HEK293 (cell line): ENCODE measurements around the gene PRSS8.
"Not testable (repeated sequence)": the region's sequence is repeated elsewhere in the genome, so short reads cannot be mapped to it uniquely, and the experiment has no call there.

ENCODE experiments used
- CTCF ChIA-PET: fragments of 350-600 bp; formaldehyde crosslinking; extraction: SDS; loops from one replicate; lab custom pipeline; 2021; ENCODE audit warnings: antibody characterized with exemption; lab: Yijun Ruan, JAX
- POLR2A ChIA-PET: fragments of 300-600 bp; formaldehyde crosslinking; extraction: SDS; loops from one replicate; lab custom pipeline; 2020; ENCODE audit warnings: antibody characterized with exemption, inconsistent platforms; lab: Yijun Ruan, JAX
- H3K27ac ChIP-seq: fragments of 200-500 bp; sonication (Bioruptor generic); 2 replicates; pipeline ENCODE4 v1.5.1; 2014; ENCODE audit warnings: low read depth, low read length, control low read depth, inconsistent platforms; ENCODE audit errors: extremely low read depth
- H3K36me3 ChIP-seq, 2 experiments: fragments of 200-500 bp in 1 of 2; sonication (Bioruptor generic) in 1 of 2; 1 replicate in 1 of 2; 2 replicates in 1 of 2; pipeline ENCODE4 v1.5.1; 2014 to 2017; ENCODE audit warnings: inconsistent platforms in 2 of 2, low read length in 2 of 2; ENCODE audit not compliant: control insufficient read depth in 2 of 2, insufficient read depth in 1 of 2
- H3K4me1 ChIP-seq: fragments of 200-500 bp; sonication (Bioruptor generic); 2 replicates; pipeline ENCODE4 v1.5.1; 2014; ENCODE audit warnings: mild to moderate bottlenecking, low read length, inconsistent platforms; ENCODE audit not compliant: control insufficient read depth, insufficient read depth
- H3K4me3 ChIP-seq: 2 replicates; pipeline ENCODE4 v1.5.1; 2011; ENCODE audit warnings: low read depth, mild to moderate bottlenecking, control low read depth, low read length, moderate library complexity
- H3K9me3 ChIP-seq: fragments of 200-500 bp; sonication (Bioruptor generic); 2 replicates; pipeline ENCODE4 v1.5.1; 2014; ENCODE audit warnings: low read depth, low read length, inconsistent platforms; ENCODE audit not compliant: control insufficient read depth, insufficient read depth
- GLI4 ChIP-seq: fragments of 450-650 bp; formaldehyde crosslinking; IDR thresholded peaks from 2 replicates; pipeline ENCODE4 v1.5.1; 2016; ENCODE audit warnings: missing biosample characterization, missing genetic modification characterization
- HOXD13 ChIP-seq: sonication (generic); formaldehyde crosslinking; IDR thresholded peaks from 2 replicates; pipeline ENCODE4 v1.8.0; 2022; ENCODE audit warnings: missing genetic modification reagents, borderline replicate concordance
- OSR2 ChIP-seq: fragments of 450-650 bp; formaldehyde crosslinking; IDR thresholded peaks from 2 replicates; pipeline ENCODE4 v1.5.1; 2016; ENCODE audit warnings: missing biosample characterization, missing genetic modification characterization
- ZNF121 ChIP-seq: fragments of 450-650 bp; formaldehyde crosslinking; IDR thresholded peaks from 2 replicates; pipeline ENCODE4 v1.5.1; 2016; ENCODE audit warnings: missing biosample characterization, missing genetic modification characterization
- ZNF132 ChIP-seq: fragments of 450-650 bp; formaldehyde crosslinking; IDR thresholded peaks from 2 replicates; pipeline ENCODE4 v1.5.1; 2017; ENCODE audit warnings: missing biosample characterization, missing genetic modification characterization, borderline replicate concordance
- ZNF140 ChIP-seq: fragments of 450-650 bp; formaldehyde crosslinking; IDR thresholded peaks from 2 replicates; pipeline ENCODE4 v1.5.1; 2016; ENCODE audit warnings: missing biosample characterization, missing genetic modification characterization
- ZNF157 ChIP-seq: fragments of 450-650 bp; formaldehyde crosslinking; IDR thresholded peaks from 2 replicates; pipeline ENCODE4 v1.5.1; 2016; ENCODE audit warnings: missing biosample characterization, missing genetic modification characterization
- ZNF221 ChIP-seq: fragments of 450-650 bp; formaldehyde crosslinking; IDR thresholded peaks from 2 replicates; pipeline ENCODE4 v1.5.1; 2017; ENCODE audit warnings: missing biosample characterization, missing genetic modification characterization, borderline replicate concordance
- ZNF280C ChIP-seq: fragments of 450-650 bp; formaldehyde crosslinking; IDR thresholded peaks from 2 replicates; pipeline ENCODE4 v1.5.1; 2016; ENCODE audit warnings: missing biosample characterization, missing genetic modification characterization
- ZNF280D ChIP-seq: fragments of 450-650 bp; formaldehyde crosslinking; IDR thresholded peaks from 2 replicates; pipeline ENCODE4 v1.5.1; 2016; ENCODE audit warnings: missing biosample characterization, missing genetic modification characterization
- ZNF513 ChIP-seq: fragments of 450-650 bp; IDR thresholded peaks from 2 replicates; pipeline ENCODE4 v1.5.1; 2018; ENCODE audit warnings: missing biosample characterization, missing genetic modification characterization
- ZNF596 ChIP-seq: fragments of 450-650 bp; IDR thresholded peaks from 2 replicates; pipeline ENCODE4 v1.5.0; 2018; ENCODE audit warnings: missing biosample characterization, mild to moderate bottlenecking, missing genetic modification characterization, moderate library complexity
- ZNF692 ChIP-seq: fragments of 450-650 bp; formaldehyde crosslinking; IDR thresholded peaks from 2 replicates; pipeline ENCODE4 v1.5.1; 2016; ENCODE audit warnings: missing biosample characterization, missing genetic modification characterization
- ZNF830 ChIP-seq: fragments of 450-650 bp; IDR thresholded peaks from 2 replicates; pipeline ENCODE4 v1.5.0; 2018; ENCODE audit warnings: missing biosample characterization, missing genetic modification characterization, low read depth, mild to moderate bottlenecking, moderate library complexity
- TF ChIP-seq, protein P1 (sequence below): sonication (generic); formaldehyde crosslinking; IDR thresholded peaks from 2 replicates; pipeline ENCODE4 v1.8.1; 2022; ENCODE audit warnings: mild to moderate bottlenecking, moderate library complexity, missing genetic modification reagents
- TF ChIP-seq, protein P2 (sequence below): fragments of 450-650 bp; formaldehyde crosslinking; IDR thresholded peaks from 2 replicates; pipeline ENCODE4 v1.5.1; 2016; ENCODE audit warnings: missing biosample characterization, missing genetic modification characterization
- TF ChIP-seq, protein P3 (sequence below): fragments of 450-650 bp; formaldehyde crosslinking; IDR thresholded peaks from 2 replicates; pipeline ENCODE4; 2016; ENCODE audit warnings: missing biosample characterization, missing genetic modification characterization

PRSS8 gene

DNA sequence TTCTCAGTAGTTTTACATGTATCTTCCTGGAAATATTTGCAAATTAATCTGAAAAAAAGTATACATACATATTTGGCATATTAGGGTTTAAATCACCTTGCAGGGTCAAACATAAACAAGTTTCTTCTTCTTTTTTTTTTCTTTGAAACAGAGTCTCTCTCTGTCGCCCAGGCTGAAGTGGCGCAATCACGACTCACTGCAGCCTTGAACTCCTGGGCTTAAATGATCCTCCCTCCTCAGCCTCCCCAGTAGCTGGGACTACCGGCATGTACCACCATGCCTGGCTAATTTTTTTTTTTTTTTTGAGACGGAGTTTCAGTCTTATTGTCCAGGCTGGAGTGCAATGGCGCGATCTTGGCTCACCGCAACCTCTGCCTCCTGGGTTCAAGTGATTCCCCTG is 31.8 kb upstream of the PRSS8 start (continued):
- TF ChIP-seq, protein P1, sequence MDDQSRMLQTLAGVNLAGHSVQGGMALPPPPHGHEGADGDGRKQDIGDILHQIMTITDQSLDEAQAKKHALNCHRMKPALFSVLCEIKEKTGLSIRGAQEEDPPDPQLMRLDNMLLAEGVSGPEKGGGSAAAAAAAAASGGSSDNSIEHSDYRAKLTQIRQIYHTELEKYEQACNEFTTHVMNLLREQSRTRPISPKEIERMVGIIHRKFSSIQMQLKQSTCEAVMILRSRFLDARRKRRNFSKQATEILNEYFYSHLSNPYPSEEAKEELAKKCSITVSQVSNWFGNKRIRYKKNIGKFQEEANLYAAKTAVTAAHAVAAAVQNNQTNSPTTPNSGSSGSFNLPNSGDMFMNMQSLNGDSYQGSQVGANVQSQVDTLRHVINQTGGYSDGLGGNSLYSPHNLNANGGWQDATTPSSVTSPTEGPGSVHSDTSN = no peak
- TF ChIP-seq HOXD13 = no peak

GRCh38 chr16:31157136-31157535 is 21.6 kb upstream of the PRSS8 start:
- H3K36me3 ChIP-seq = no peaks in the 10 kb centered on the region
- ChIA-PET POLR2A (interaction anchor here (1.5 to 3.2 kb wide), 3 partner anchors 15 to 39 kb away, joined by 4 to 13 read pairs (median 5); partner anchors contain the start of gene FUS), CTCF (interaction anchor here (0.6 to 3.2 kb wide), 2 partner anchors 14 to 27 kb away, joined by 3 to 15 read pairs; no protein-coding TSS in a partner anchor)
- no peaks in the 10 kb centered on the region for H3K4me1 ChIP-seq
- no peak for TF ChIP-seq ZNF513
- TF ChIP-seq, protein P2, sequence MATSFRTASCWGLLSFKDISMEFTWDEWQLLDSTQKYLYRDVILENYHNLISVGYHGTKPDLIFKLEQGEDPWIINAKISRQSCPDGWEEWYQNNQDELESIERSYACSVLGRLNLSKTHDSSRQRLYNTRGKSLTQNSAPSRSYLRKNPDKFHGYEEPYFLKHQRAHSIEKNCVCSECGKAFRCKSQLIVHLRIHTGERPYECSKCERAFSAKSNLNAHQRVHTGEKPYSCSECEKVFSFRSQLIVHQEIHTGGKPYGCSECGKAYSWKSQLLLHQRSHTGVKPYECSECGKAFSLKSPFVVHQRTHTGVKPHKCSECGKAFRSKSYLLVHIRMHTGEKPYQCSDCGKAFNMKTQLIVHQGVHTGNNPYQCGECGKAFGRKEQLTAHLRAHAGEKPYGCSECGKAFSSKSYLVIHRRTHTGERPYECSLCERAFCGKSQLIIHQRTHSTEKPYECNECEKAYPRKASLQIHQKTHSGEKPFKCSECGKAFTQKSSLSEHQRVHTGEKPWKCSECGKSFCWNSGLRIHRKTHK = no peak
- no peak for TF ChIP-seq GLI4 (tag by site-specific recombination)
- TF ChIP-seq, protein P3, sequence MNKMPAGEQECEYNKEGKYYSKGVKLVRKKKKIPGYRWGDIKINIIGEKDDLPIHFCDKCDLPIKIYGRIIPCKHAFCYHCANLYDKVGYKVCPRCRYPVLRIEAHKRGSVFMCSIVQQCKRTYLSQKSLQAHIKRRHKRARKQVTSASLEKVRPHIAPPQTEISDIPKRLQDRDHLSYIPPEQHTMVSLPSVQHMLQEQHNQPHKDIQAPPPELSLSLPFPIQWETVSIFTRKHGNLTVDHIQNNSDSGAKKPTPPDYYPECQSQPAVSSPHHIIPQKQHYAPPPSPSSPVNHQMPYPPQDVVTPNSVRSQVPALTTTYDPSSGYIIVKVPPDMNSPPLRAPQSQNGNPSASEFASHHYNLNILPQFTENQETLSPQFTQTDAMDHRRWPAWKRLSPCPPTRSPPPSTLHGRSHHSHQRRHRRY (tag by site-specific recombination) = no peak
- TF ChIP-seq ZNF830 (tag by site-specific recombination) = no peak
- TF ChIP-seq OSR2 = no peak
- no peak for TF ChIP-seq ZNF140
- TF ChIP-seq ZNF221 (tag by site-specific recombination) = no peak
- no peak for TF ChIP-seq ZNF596 (tag by site-specific recombination)
- no peak for TF ChIP-seq ZNF121 (tag by site-specific recombination)
- TF ChIP-seq ZNF280D = no peak
- TF ChIP-seq ZNF692 (tag by site-specific recombination) = no peak
- no peak for TF ChIP-seq ZNF280C (tag by site-specific recombination)
- no peak for TF ChIP-seq ZNF132 (tag by site-specific recombination)
- TF ChIP-seq ZNF157 (tag by site-specific recombination) = no peak
- H3K27ac ChIP-seq = no peak overlapping the region
- H3K4me3 ChIP-seq = no peak overlapping the region
- H3K9me3 ChIP-seq = no peaks in the 10 kb centered on the region

GRCh38 chr16:31150976-31151375 is 15.4 kb upstream of the PRSS8 start:
- H3K4me1 ChIP-seq, POLR2A ChIA-PET, H3K27ac ChIP-seq, H3K36me3 ChIP-seq, H3K9me3 ChIP-seq, H3K4me3 ChIP-seq: not testable (repeated sequence)
- CTCF ChIA-PET = interaction anchor here (1.0 to 1.1 kb wide), 2 partner anchors 9 kb away, joined by 4 to 6 read pairs; no protein-coding TSS in a partner anchor
